Liver (tissue), 3 donors: Measurements from ENCODE around the gene SIGLEC7.

Experiments
- FOXA1 ChIP-seq: IDR thresholded peaks from 2 replicates; pipeline ENCODE4 v1.6.1; 2016; ENCODE audit warnings: antibody characterized with exemption
- RAD21 ChIP-seq, 2 donors: IDR thresholded peaks; 2 replicates each; pipeline ENCODE4 v1.6.1; 2016; ENCODE audit warnings: antibody characterized with exemption in 2 of 2, mild to moderate bottlenecking in 2 of 2
- RXRA ChIP-seq, 2 donors: IDR thresholded peaks; 2 replicates each; pipeline ENCODE4 v1.6.1; 2017 to 2018; ENCODE audit warnings: antibody characterized with exemption in 2 of 2, mild to moderate bottlenecking in 1 of 2
- SP1 ChIP-seq: IDR thresholded peaks from 2 replicates; pipeline ENCODE4 v1.6.1; 2018; ENCODE audit warnings: antibody characterized with exemption, mild to moderate bottlenecking
- TAF1 ChIP-seq: conservative IDR thresholded peaks from 2 replicates; pipeline ENCODE4 v1.6.1; 2016; ENCODE audit warnings: antibody characterized with exemption, mild to moderate bottlenecking
- YY1 ChIP-seq: IDR thresholded peaks from 2 replicates; pipeline ENCODE4 v1.6.1; 2016; ENCODE audit warnings: antibody characterized with exemption, mild to moderate bottlenecking
- TF ChIP-seq, protein P1 (sequence below): fragments of 150-350 bp; IDR thresholded peaks from 2 replicates; pipeline ENCODE4 v1.5.1; 2017; ENCODE audit warnings: improper control_type of control experiment, low read depth, low read length; ENCODE audit not compliant: missing input control
- TF ChIP-seq, protein P2 (sequence below): IDR thresholded peaks from 2 replicates; pipeline ENCODE4 v1.6.1; 2016; ENCODE audit warnings: antibody characterized with exemption
- donor health status: healthy.
- donor health status: healthy.

DNA sequence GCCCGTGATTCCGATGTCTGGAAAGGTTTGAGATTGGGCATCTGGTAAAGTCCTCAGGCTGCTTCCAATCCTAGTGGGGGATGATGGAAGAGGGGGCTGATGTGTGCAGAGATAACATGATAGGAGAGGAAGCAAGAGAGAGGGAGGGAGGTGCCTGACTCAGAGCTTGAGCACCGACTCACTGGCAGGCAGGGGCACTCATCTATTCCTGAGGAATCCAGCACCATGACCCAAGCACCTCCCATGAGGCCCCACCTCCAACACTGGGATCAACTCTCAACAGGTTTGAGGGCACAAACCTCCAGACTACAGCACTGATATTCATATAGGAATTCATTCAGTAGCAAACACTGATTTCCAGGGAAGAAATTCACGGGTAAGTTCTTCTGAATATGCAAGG, 23.0 kb upstream of the SIGLEC7 start:
- TF ChIP-seq, protein P1, sequence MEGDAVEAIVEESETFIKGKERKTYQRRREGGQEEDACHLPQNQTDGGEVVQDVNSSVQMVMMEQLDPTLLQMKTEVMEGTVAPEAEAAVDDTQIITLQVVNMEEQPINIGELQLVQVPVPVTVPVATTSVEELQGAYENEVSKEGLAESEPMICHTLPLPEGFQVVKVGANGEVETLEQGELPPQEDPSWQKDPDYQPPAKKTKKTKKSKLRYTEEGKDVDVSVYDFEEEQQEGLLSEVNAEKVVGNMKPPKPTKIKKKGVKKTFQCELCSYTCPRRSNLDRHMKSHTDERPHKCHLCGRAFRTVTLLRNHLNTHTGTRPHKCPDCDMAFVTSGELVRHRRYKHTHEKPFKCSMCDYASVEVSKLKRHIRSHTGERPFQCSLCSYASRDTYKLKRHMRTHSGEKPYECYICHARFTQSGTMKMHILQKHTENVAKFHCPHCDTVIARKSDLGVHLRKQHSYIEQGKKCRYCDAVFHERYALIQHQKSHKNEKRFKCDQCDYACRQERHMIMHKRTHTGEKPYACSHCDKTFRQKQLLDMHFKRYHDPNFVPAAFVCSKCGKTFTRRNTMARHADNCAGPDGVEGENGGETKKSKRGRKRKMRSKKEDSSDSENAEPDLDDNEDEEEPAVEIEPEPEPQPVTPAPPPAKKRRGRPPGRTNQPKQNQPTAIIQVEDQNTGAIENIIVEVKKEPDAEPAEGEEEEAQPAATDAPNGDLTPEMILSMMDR: no peak
- TF ChIP-seq TAF1: no peak
- no peak for TF ChIP-seq SP1
- no peak for TF ChIP-seq YY1
- TF ChIP-seq FOXA1: no peak
- no peak for TF ChIP-seq RAD21 (IDR thresholded peaks at IDR 0.05)
- TF ChIP-seq, protein P2, sequence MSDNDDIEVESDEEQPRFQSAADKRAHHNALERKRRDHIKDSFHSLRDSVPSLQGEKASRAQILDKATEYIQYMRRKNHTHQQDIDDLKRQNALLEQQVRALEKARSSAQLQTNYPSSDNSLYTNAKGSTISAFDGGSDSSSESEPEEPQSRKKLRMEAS: no peak
- TF ChIP-seq RXRA (IDR thresholded peaks at IDR 0.05): no peak
